ENCODE data around the gene HTR2B.

DNA sequence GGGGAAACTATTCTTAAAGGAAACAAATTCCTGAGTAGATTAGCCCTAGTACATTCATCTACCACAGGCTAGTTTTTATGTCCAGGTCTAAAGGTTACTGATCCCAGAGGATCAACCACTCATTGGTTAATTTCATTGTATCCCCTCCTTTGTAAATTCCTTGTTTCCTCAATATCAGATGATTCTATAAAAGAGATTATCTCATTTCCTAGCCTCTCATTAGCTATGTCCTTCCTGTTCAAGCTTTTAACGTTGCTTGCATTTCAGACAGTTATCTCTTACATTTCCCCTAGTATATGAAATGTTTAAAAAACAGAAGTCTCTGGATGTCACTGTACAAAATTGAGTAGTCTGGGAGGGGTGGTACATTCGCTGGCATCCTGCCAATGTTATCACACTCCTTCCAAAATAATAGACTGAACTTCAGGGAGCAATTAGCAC is 49.4 kb upstream of the HTR2B start:
- TF ChIP-seq POLR2A (IDR thresholded peaks at IDR 0.05; ENCODE audit: low read length) (no peak), GATA1 (IDR thresholded peaks at IDR 0.05; ENCODE audit: low read depth, low read length) (no peak)

All from erythroblast (primary cell).